ENCODE measurements around the gene HLA-DQB1.
"Not testable (repeated sequence)": the region's sequence is repeated elsewhere in the genome, so short reads cannot be mapped to it uniquely, and the experiment has no call there.

The HLA-DQB1 gene

DNA sequence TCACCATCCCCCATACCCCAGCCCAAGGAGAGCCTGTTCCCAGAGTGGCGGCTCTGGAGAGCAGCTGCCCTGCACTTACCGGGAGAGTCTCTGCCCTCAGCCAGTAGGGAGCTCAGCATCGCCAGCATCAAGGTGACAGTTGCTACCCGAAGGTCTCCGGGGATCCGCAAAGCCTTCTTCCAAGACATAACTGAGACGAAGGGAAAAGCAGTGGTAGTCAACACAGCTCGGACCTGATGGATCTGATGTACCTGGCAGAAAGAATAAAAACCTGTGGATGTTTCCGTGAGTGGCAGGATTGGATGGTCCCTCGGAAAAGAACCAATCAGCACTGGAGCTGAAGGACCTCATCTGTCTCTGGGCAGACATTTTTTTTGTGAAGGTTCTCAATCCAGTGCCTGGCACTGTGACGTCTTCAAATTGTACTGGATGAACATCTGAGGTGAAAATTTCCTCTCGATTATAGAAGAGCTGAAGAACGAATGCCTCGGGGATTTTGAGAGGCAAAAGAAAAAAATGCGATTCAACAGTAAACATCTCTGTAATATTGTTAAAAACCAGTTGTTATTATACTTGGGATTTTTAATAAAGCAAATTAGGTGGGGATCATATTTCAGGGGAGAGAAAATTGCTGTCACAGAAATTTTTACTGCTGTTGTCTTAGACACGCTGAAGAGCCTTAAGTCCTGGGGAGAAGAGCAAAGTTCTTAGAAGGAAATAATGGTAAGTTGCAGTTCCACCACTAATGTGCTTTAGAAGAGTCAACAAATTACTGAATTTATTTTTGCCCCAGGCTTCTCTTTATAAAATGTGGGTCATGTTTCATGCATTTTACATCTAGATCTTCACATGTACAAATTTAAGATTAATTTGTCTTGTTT, at the start of gene HLA-DQB1:
Gene HLA-DQB1 (minus strand): TSS at position 238 of the 881 bp plus-strand sequence. CDS start 50 bp downstream, at position 188.
- DNase-seq: peak; percentile 26

GRCh38 chr6:32713241-32713640, 46.8 kb upstream of the HLA-DQB1 start:
- no peak for DNase-seq

DNA sequence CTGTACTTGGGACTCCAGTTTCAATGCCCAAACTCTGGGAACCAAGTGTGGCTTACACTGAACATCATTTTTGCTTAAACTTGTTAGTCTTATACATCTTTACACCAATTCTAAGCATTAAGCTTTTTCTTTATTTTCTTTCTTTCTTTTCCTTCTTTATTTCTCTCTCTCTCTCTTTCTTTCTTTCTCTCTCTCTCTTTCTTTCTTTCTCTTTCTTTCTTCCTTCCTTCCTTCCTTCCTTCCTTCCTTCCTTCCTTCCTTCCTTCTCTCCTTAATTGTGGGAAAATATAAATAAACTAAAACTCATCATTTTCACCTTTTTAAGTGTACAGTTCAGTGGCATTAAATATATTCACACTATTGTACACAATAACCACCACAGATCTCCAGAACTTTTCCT, 43.2 kb upstream of the HLA-DQB1 start:
- no peak for DNase-seq

GRCh38 chr6:32705164-32705563, 38.7 kb upstream of the HLA-DQB1 start:
- not testable (repeated sequence) for DNase-seq

- DNase-seq: no peak
These were observed 36.9 kb upstream of the HLA-DQB1 start for GRCh38 chr6:32703347-32703746.

- DNase-seq: peak; percentile 13
These were observed 34.1 kb upstream of the HLA-DQB1 start for GRCh38 chr6:32700391-32701040.

GRCh38 chr6:32697031-32697430, 30.6 kb upstream of the HLA-DQB1 start:
- DNase-seq: no peak

GRCh38 chr6:32692019-32692418, 25.6 kb upstream of the HLA-DQB1 start:
- peak; percentile 25 for DNase-seq

DNA sequence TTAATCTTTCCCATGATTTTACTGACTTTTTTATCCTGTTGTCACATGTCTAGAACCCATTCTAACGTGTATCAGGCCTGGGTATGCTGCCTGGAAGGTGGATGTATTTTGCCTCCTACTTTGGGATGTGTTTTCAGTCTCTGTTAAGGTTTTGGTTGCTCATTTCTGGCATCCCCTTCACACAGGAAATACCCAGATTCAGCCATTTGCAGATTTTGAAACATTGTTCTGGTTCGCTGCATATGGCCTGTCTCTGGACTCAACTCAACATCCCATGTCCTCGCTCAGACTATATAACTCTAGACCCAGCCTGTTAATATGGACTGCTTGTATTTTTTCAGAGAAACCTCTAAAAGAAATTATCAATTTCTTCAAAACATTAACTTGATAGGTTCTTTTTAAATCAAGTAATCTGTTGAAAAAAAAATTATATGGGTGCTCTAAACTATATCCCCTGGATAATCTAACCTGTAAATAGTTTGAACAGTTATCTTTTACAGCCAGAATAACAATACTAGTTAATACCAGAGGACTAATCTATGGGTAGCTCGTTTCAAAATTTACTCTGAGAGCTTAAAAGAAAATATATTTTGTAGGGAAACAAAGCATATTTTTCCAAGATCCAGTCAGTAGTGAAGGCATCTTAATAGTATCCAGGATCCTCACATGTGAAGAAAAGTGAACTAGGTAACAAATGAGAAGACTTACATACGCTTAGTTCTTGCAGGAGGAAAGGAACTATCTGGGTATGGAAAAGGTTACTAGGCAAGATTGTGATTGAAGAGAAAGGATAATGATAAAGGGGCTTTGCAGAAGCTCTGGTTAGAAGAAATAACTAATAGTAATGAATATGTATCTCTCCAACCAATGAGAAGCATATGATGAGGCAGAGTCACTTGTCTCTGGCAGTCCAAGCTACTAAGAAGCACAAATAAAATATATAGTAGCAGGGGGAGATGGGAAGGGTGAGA, 23.4 kb upstream of the HLA-DQB1 start:
- DNase-seq: no peak

DNA sequence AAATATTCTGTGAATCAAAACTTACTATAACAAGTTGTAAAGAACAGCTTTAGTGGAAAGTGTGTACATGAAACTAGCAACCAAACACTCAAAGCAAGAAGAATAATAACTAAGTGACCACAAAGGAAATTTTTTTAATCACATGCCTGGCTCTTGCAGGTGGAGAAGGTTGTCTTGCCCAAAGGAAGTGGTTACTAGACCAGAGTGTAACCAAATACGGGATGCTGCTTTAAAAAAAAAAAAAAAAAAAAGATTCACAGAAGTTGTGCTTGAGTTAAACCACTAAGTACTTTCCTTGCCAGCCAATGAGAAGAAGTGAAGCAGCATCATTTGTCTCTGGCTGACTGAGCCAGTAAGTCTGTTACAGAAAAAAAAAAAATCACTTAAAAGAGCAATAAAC, 19.1 kb upstream of the HLA-DQB1 start:
- no peak for DNase-seq

- no peak for DNase-seq
These were observed 17.8 kb upstream of the HLA-DQB1 start for GRCh38 chr6:32684246-32684645.

DNA sequence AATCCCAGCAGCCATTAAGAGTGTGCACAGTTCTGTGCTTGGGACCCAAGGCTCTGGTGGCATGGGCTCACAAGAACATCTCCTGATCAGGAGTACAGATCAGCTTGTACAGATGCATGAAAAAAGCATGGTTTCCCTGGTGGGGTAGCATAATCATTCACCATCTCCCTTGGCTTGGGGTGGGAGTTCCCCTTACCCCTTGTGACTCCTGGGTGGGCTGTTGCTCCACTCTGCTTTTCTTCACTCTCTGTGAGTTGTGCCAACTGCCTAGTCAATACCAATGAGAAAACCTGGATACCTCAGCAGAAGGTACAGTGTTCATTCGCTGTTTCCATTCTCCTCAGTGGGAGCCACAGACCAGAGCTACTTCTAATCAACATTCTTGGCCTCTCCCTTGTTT, 13.6 kb upstream of the HLA-DQB1 start:
- DNase-seq: no peak

- no peak for DNase-seq
These were observed 13.0 kb upstream of the HLA-DQB1 start for GRCh38 chr6:32679492-32679891.

DNA sequence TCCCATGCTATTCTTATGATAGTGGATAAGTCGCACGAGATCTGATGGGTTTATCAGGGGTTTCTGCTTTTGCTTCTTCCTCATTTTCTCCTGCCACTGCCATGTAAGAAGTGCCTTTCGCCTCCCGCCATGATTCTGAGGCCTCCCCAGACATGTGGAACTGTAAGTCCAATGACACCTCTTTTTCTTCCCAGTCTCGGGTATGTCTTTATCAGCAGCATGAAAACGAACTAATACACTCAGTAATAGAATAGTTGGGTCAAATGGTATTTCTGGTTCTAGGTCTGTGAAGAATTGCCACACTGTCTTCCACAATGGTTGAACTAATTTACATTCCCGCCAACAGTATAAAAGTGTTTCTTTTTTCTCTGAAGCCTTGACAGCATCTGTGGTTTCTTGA, 7.7 kb upstream of the HLA-DQB1 start:
- not testable (repeated sequence) for DNase-seq

- DNase-seq: not testable (repeated sequence)
These were observed 5.5 kb upstream of the HLA-DQB1 start for GRCh38 chr6:32671908-32672307.

DNA sequence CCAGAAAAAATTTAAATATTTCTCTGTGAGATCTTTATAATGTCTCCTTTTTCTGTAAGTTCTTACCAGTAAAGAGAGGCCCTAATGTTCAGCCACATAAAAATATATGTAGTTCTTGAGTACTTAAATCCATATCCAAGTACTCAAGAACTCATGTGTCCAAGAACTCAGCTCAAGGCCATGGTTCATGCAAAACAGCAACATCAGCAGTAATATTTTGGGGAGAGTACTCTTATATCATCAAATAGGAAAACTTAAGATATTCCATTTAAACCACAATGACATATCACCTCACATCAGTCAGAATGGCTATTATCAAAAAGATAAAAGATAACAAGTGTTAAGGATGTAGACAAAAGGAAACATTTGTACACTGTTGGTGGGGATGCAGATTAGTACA, 3.4 kb upstream of the HLA-DQB1 start:
- DNase-seq: no peak

GRCh38 chr6:32669240-32669639, 2.8 kb upstream of the HLA-DQB1 start:
- DNase-seq: no peak

DNA sequence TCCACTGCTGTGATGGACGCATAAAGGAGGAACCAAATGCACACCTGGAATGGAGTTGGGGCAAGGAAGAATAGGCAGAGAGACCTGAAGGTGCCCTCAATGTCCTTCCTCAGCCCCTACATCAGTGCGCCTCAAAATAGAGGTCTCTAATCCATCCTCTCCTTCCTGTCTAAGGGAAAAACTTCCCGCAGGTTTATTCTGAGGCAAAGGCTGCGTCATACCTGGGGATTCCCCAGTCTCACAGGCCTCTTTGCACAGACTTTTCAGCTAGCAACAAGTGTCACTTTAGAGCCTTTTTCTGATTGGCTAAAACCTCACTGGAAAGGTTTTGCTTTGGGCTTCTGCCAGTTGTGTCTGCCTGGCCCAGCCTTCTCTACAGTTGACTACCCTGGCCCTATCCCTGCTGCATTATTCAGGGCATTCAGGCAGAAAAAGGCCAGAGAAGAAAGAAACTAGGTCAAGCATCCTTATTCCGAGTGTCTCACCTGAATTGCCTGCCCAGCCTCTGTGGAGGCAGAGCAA, 1.8 kb upstream of the HLA-DQB1 start:
- DNase-seq: peak; percentile 5

- DNase-seq: no peak
These were observed 796 bp downstream of the HLA-DQB1 start for GRCh38 chr6:32665661-32666060.

DNA sequence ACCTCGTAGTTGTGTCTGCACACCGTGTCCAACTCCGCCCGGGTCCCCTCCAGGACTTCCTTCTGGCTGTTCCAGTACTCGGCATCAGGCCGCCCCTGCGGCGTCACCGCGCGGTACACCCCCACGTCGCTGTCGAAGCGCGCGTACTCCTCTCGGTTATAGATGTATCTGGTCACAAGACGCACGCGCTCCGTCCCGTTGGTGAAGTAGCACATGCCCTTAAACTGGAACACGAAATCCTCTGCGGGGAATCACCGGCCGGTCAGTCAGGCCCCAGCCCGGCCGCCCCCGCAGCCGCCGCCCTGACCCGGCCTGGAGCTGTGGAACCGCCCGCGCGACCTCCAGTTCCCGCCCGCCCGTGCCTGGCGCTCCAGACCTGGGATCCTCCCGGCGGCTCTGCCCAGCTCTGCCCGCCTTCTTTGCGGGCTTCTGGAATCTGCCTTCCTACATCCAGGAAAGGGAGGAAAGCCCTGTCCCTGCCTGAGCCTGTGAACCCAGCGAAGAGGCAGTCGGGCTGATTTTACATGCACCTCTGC, 1.6 kb downstream of the HLA-DQB1 start:
- peak; percentile 35 for DNase-seq

DNA sequence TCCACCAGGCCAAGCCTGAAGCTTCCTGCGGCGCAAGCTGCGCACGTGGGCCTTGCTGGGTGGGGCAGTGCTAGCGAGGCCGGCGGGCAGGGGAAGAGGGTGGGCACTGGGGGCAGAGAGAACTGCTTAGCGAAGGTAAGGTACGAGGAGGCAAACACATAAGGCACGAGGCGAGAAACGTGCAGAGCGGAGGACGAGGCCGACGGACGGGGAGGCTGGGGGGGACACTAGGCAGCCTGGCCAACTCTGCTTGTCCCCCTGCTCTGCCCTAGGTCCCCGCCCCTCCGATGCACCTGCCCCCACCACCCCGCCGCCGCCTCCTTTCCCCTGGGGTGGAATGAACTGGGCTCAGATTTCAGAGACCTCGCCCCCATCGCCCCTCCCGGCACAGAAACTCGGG, 2.1 kb downstream of the HLA-DQB1 start:
- no peak for DNase-seq

DNA sequence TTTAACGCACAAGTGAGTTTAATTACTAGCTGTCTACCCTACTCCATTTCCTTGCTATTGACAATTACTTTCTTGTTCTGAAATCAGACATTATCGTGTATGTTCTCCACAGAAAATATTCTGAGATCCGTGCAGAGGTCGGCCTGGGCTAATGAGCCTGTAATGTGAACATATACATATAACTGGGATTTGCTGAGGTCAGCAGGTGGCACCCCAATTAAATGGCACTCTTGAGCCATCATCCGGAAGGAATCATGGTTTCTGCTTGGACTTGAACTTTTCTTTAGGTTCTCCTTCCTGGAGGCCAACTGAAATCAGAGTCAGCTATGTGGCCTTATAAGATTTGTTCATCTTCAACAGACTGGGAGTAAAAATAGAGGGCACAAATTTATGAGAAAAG, 3.6 kb downstream of the HLA-DQB1 start:
- DNase-seq: no peak

DNA sequence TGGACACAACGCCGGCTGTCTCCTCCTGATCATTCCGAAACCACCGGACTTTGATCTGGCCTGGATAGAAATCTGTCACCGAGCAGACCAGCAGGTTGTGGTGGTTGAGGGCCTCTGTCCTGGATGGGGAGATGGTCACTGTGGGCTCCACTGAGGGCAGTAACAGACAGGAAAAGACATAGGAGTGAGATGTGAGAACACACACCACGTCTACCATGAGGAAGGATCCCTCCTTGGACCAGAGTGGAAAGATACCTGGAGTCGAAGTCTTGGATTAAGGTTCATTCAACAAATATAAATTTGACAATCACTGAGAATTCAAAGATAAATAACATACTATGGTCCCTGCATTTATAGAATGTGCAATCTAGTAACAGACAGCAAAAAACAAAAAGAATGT, 4.4 kb downstream of the HLA-DQB1 start:
- no peak for DNase-seq
